PFSK-1 (cell line): ENCODE data around the gene STRN3.

ENCODE experiments used
- FOXP2 ChIP-seq: optimal IDR thresholded peaks from 2 replicates; pipeline ENCODE3; 2011; ENCODE audit warnings: borderline replicate concordance, control low read depth, inconsistent platforms; ENCODE audit not compliant: insufficient read depth; ENCODE audit errors: extremely low read length, extremely low read depth
- SIN3A ChIP-seq: IDR thresholded peaks from 2 replicates; pipeline ENCODE4 v1.6.1; 2012; ENCODE audit warnings: mild to moderate bottlenecking, low read length, moderate library complexity, borderline replicate concordance; ENCODE audit not compliant: insufficient read depth
- TAF1 ChIP-seq: IDR thresholded peaks from 2 replicates; pipeline ENCODE4 v1.6.1; 2012; ENCODE audit warnings: low read length, control low read depth, borderline replicate concordance; ENCODE audit not compliant: insufficient read depth

- TF ChIP-seq TAF1 (no peak), FOXP2 (no peak), SIN3A (no peak)
Observed at GRCh38 chr14:31037709-31038221, 11.6 kb upstream of the STRN3 start.
